GF-D8 (cell line): ENCODE data around the gene KLF11.
A peak's percentile ranks its signal among the peaks of the same experiment; 100 is the strongest.
"Not testable (repeated sequence)": the region's sequence is repeated elsewhere in the genome, so short reads cannot be mapped to it uniquely, and the experiment has no call there.

Experiments used
- DNase-seq: peaks from one replicate; lab custom pipeline; 2025; lab: John Stamatoyannopoulos, UW

KLF11 gene

DNA sequence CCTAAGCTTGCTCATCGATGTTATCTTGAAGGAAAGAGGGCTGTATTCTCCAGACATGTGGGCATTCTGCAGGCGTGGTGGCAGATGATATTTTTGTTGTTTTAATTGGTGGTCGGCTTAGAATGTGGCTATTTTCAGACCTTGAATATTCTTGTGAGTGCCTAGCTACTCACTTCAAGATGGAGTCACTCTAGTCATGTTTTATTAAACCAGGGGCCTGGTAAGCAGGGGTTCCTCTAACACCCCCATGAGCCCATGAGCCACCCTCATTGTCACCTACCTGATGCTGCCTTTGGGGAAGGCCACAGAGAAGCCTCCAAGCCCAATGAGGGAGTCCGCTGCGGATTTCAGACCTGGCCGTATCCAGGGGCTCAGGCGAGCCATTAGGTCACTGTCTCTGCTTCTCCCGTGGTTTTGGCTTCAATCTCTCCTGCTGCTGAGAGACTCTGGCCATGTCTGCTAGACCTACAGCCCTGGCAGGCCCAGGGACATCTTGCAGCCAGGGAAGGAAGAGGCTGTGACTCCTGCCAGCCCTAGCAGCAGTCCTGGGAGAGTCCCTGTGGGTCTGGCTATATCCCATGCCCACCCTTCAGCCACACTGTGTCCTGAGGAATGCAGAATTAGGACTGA lies 16.3 kb upstream of the KLF11 start:
- no peak for DNase-seq

DNA sequence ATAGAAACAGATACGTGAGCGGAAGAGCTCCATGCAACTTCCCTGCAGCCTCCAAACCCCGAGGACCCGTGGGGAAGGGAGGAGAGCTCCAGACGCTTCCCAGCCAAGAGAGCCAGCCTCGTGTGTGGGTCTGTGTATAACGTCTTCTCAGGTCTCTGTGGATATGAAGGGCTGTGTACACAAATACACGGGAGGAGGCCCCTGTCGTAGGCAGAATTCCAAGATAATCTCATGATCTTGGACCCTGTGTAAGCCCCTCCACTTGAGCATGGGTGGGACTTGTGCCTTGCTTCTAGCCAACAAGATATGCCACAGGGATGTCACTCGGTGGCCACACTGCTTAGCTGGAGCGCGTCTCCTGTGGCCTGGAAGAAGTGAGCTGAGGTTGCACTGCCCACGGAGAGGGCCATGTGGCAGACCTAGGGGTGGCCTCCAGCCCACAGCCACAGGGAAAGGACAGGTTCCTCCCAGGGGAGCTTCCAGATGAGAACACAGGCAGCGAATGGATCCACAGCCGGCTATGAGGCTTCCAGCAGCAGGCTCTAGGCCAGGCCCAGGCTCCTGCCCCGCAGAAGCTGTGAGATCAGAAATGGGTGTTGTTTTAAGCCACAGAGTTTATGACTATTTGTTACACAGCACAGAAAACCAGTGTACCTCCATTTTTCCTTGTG lies 15.6 kb upstream of the KLF11 start:
- no peak for DNase-seq

DNA sequence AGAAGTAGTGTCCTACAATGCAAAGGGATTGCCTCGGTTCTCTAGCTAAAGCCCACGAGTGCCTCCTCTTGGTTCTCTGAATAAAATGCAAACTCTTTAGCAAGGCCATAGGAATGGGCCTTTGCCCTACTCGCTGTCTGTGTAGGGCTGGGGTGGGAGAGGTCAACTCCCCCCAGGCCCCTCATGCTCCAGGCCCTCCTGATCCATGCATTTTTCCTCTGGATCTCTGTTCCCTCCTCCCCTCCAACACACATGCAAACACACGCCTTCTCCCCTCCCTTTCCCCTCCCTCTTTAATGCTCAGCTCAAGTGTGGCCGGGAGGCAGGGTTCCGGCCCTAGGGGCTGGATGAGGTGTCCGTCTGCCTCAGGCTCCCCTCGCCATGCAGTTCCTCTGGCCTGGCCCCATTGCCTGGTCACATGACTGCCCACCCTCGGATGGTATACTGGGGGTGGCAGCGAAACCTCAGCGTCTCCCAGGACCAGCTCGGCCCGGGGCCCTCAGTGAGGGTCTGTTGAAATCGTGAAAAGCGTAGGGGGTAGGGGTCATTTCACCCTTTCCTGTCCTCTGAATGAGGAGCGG lies 14.9 kb upstream of the KLF11 start:
- DNase-seq, result peak; percentile 3

DNA sequence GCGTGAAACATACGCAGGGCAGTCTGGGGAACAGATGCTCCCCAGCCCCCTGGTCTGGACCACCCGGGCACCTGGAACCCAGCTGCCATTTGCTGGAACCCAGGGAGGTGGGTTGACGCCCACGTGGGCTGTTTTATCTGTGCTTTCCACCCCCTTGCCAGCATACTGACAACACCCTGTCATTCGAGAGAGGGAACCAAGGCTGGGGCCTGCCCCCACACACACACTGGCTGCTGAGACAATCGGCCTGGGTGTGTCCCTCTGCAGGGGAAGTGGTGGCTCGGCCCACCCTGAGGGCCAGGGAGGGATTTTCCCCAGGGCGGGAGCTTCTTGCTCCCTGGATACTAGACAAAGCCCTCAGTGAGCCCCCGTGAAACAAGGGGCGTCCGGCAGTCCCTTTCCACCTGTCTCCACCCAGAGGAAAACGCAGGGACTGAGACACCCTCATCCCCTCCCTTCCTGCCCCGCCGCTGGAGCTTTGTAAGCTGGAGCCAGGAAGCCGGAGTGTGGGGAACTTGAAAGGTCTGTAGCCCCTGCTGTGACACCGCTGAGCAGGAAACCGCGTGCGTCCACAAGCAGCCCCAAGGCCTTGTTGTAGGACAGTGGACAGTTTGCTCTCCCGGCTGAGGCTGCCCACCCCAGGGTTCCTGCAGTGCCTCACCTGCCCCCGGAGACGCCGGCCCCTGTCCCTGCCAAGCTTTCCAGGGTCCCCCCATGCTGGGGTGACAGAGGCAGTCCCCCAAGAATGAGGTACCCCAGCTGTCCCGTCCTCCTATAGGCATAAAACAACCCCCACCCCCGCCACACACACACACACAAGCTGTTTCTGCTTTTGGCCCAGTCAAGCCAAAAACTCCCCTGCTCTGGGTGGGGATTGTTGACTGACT lies 14.1 kb upstream of the KLF11 start:
- peak; percentile 7 for DNase-seq

DNA sequence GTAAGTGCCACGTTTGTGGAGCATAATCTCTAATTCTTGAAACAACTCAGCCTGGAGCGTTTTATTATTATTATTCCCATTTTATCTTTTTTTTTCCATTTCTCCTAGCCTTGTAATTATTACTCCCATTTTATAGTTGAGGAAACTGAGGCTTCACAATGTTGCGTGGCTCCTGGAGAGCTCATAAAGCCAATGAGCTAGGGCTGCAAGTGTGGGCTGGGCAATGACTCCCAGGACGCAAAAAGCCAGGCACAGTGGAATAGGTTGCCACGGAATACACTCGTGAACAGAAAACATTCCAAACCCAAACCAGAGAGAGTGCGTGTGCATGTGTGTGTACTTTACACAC lies 13.5 kb upstream of the KLF11 start:
- no peak for DNase-seq

DNA sequence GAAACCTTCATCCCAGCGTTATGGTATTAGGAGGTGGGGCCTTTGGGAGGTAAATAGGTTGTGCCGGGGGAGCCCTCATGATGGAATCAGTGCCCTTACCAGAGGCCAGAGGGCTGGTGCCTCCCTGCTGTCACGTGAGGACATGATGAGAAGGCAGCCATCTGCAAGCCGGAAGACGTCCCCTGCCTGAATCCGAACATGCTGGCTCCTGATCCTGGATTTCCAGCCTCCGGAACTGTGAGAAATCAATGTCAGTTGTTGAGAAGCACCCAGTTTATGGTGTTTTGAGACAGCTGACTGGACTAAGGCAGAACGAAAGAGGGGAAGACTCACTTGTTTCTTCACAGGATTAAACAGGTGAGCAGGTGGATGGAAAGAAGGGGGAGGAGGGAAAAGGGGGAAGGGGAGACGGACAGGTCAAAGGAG lies 13.0 kb upstream of the KLF11 start:
- no peak for DNase-seq

DNA sequence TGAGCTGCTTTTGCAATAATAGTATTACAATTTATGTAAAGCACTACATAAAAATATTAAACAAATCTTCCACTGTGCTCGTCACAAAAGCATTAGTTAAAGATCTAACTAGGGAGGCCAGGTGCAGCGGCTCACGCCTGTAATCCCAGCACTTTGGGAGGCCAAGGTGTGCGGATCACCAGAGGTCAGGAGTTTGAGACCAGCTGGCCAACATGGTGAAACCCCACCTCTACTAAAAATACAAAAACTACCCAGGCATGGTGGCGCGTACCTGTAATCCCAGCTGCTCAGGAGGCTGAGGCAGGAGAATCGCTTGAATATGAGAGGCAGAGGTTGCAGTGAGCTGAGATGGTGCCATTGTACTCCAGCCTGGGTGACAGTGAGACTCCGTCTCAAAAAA lies 12.6 kb upstream of the KLF11 start:
- not testable (repeated sequence) for DNase-seq

DNA sequence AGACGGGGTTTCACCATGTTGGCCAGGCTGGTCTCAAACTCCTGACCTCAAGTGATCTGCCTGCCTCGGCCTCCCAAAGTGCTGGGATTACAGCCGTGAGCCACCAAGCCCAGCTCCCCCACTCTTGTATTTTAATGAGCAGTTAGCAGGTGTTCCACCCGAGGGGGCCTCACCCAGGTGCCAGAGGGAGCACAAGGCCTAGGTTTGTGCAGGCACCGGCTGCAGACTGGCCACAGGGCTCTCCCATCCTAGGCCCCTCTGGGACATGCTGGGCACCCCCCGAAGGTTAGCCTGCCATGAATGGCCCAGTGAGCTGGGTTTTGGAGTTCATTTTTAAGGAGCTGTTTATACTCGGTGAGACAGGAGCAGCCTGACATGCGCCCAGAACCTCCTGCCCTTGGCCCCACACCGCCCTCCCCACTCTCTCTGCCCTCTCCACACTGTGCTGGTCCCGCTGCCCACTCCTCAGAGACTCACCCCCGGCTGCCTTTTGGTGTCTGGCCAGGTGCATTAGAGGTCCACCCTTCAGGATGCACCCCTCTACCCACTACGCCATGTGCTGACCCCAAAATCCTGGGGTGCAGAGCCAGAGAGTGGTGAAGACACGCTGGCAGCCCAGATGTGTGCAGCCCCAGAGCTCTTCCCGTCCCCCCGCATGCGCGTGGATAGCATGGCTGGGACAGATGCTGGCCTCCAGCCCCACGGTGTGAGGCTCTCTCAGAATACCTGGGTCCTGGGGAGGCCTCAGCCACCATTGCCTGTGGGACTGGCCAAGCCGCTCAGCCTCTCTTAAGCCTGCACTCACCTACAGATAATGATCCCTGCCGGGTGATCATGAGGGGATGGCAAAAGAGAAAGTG lies 11.2 kb upstream of the KLF11 start:
- no peak for DNase-seq

DNA sequence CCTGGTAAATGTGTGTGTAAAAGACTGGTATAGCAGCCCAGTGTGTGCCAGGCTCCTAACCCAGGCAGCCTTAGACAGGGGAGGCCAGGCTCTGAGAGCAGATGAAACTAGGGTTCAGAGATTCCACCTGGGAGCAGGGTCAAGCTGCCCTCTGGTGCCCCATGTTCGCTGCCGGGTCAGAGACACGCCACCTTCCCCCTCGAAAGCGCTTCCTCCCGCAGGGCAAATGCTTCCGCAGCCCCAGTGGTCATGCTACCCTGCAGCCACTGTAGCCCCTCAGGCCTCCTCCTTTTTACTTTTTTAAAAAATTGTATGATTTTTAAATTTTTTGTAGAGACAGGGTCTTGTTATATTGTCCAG lies 10.6 kb upstream of the KLF11 start:
- DNase-seq, result no peak

DNA sequence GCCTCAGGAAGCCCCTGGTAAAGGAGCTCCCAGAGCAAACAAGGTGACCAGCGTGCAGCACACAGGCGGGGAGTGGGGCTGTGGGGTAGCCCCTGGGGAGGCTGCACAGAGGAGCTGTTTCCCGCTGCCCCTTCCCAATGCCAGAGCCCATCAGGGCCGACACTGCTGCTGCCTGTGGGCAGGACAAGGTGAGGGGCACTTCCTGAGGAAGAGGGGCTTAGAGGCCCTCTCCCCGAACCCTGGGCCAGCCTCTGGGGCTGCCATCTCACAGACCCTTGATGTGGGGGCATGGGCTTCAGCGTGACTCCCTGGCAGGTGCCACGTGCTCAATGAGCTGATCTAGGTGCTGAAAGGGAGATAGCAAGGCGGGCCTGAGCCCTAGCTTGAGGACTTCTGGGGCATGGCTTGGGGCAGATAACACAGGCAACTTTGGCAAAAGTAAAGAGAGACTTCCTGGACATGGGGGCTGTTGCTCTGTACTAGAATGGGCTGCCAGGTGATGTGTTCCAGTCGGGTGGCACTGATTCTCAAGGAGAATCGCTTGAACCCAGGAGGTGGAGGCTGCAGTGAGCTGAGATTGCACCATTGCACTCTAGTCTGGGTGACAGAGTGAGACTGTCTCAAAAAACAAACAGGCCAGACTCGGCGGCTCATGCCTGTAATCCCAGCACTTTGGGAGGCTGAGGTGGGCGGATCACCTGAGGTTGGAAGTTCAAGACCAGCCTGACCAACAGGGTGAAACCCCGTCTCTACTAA lies 9.9 kb upstream of the KLF11 start:
- no peak for DNase-seq

DNA sequence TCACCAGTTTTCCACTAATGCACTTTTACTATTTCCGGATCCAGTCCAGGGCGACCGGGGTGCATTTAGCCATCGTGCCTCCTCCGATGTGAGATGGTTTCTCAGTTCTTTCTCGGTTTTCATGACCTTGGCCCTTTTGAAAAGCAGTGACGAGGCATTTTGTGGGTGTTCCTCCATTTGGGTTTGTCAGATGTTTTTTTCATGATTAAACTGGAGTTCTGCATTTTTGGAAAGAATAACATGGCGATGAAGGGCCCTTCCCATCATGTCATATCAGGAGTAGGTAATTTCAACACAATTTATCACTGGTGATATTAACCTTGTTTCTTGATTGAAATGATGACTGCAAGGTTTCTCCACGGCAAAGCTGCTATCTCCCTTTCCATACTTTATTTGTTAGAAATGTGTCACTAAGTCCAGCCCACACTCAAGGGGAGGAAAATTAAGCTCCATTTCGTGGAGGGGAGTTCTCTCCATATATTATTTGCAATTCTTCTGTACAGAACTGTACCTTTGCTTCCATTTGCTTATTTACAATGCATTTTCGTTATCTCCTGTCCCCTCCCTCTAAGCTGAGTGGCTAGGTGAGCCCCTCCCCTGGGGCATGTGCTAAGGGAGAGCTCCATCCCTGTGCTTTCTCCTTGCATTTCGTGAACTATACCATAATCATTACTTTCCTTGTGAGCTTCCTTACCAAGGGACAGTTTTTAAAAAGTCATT lies 8.9 kb upstream of the KLF11 start:
- no peak for DNase-seq

DNA sequence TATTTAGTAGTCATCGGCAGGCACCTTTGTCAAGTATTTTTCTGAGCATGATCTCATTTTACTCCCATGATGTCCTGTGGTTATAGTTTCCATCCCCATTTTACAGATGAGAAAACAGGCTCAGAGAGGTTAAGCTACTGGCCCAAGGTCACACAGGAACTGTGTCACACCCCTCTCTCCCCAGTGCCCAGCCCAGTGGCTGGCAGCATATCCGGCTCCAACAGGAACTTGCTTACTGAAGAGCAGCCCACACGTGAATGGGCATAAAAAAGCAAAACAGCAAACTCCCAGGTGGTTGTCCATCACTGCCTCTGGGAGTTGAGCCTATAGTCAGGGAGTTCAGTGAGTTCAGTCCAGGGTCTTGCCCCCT lies 8.3 kb upstream of the KLF11 start:
- no peak for DNase-seq

DNA sequence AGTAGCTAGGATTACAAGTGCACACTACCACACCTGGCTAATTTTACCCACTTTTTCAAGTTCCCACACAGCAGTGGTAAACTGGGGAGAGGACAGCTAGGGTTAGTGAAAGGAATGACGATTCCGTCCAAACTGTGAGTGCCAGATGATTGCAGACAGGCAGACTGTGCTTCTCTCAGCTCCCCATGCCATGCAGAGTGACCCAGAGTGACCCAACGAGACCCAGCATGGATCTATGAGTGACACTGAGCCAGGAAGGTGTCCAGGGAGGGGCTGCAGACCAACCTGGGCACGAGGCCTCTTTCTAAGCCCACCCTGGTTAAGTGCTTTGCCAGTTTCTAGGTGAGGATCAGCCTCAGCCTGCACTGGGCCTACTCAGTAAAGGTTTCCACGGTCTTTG lies 7.7 kb upstream of the KLF11 start:
- no peak for DNase-seq

DNA sequence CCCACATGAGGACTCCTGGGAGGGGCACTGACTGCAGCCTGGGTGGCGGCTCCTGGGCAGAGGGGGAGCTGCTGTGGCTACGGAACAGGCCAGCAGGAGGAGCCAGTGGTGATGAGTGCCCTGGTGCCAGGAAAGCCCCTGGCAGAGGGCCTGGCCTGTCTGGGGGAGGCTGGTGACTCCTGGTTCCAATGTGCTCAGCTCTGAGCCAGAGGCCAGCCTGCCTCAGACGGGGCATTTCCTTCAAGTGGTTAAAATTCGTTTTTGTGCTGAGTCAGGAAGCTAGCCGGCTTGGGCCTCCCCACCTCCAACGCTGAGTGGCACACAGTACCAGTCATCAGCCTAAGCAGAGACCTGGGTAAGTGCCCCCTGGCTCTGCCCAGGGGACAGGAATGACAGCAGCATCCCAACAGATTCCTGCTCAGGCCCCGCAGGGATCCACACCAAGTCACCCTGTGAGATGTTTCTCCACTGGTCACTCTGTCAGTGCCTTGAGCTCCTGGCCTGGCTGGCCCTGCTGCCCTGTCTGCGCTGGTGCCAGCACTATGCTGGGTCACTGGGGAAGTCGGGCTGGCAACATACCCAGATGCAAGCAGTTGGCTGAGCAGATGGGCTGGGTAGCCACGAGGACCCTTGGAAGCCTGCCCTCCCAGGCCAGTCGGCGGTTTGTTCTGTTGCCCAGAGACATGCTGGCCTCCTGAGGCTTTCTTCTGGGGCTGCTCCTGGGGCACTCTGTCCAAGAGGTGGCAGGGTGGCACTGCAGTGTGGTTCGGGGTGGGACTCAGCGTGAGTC lies 7.1 kb upstream of the KLF11 start:
- DNase-seq, result peak; percentile 3

DNA sequence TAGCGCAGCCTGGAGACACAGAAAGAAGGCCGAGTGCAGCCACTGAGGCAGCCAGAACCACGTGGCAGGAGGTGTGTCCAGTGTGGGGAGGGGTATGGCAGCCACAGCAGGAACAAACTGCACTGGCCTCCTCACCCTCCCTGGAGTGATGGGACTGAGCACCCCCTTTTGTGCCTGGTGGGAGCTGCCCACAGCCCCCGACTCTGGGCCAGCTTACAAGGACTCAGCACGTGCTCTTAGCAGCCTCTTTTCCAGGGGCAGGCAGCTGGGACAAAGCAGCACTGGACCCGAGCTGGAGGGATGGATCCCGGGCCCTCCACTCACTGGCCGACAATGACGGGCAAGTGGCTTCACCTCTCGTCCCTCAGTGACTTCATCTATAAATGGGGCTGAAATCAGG lies 5.2 kb upstream of the KLF11 start:
- no peak for DNase-seq

DNA sequence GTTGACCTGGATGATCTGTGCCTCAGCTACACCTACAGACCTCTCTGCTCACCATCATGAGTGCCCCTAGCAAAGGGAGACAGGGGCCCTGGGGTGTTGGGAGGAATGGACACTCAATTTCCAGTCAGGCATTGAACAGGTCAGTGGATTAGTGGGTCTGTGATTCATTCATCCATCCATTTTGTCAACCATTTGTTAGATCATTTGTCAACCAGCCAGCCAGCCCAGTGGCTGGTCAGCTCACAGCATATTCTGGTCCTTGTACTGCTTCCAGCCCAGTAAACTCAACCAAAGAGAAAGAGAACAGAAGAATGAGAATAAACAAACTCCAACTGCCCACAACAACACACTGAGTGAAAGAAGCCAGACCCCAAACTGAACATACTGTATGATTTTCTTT lies 4.6 kb upstream of the KLF11 start:
- DNase-seq, result no peak

DNA sequence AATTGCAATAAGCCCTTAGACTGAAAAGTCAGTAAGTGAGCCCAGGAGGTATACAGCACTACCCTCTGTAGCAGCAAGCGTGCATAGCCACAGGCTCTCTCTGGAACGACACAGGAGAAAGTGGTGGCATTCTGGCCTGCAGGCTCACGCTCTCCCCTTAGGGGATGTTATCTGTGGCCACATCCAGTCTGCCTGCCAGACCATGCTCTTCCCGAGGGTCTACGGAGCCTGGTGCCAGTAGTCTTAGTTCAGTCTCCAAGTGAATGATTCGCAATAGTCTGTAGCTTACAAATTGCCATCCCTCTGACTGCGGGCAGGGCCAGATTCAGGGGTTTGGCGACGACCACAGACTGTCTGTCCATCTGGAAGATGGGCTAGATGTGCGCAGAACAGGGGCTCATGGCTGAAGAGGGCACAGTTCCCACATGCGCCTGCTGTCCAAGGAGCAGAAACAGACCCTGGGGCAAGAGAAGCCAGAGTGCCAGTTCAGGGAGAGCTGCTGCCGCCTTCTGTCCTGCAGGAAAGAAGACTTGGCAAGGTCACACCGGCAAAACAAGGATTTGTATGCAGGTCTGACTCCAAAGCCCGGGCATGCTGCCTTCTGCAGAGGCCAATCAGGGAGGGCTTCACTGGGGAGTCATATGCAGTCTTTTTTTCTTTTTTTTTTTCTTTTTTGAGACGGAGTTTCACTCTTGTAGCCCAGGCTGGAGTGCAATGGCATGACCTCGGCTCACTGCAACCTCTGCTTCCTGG lies 3.5 kb upstream of the KLF11 start:
- DNase-seq, result no peak

DNA sequence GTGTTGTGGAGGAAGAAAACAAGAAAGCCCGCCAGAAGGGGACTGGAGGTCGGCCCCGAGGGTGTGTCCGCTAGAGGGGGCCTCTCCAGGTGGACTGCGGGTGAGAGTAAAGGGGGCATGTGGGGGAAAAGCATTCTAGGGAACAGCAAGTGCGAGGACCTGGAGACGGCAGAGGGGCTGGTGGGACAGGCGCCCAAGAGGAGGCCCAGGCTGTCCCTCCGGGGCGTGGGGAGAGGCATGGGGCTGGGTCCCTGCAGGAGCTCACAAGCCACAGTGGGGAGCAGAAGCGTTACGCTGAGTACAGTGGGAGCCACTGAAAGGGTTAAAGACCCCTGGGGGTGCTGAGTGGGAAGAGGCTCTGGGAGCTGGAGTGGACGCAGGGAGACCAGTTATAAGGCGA lies 1.6 kb upstream of the KLF11 start:
- DNase-seq, result no peak
